ENCODE measurements around the gene RAB8B.

RAB8B gene

DNA sequence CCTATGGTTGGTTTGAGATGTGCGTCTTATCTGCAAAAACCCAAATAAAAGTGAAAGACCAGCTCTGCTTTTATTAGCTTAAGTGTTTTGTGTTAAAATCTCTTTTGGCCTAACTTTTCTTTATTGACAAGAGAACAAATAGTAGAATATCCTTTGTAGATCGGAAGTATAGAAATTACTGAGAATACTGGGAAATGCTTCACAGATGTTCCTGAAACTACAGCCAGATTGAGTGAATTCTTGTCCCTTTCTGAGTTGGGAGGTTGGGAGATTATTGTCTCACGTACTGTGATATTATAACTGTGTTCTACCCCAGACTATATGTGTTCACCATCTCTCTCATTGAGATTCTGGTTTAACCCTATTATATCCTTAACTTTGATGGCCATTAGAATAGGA lies 21.7 kb downstream of the RAB8B start:
- H3K4me3 ChIP-seq (ENCODE audit: control insufficient read depth, low read depth, low read length): no peak overlapping the region
- no peak for DNase-seq (ENCODE audit: low read depth)
- TF ChIP-seq, protein P1, sequence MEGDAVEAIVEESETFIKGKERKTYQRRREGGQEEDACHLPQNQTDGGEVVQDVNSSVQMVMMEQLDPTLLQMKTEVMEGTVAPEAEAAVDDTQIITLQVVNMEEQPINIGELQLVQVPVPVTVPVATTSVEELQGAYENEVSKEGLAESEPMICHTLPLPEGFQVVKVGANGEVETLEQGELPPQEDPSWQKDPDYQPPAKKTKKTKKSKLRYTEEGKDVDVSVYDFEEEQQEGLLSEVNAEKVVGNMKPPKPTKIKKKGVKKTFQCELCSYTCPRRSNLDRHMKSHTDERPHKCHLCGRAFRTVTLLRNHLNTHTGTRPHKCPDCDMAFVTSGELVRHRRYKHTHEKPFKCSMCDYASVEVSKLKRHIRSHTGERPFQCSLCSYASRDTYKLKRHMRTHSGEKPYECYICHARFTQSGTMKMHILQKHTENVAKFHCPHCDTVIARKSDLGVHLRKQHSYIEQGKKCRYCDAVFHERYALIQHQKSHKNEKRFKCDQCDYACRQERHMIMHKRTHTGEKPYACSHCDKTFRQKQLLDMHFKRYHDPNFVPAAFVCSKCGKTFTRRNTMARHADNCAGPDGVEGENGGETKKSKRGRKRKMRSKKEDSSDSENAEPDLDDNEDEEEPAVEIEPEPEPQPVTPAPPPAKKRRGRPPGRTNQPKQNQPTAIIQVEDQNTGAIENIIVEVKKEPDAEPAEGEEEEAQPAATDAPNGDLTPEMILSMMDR (conservative IDR thresholded peaks at IDR 0.05; ENCODE audit: control insufficient read depth, insufficient read depth, low read depth, low read length): no peak

DNA sequence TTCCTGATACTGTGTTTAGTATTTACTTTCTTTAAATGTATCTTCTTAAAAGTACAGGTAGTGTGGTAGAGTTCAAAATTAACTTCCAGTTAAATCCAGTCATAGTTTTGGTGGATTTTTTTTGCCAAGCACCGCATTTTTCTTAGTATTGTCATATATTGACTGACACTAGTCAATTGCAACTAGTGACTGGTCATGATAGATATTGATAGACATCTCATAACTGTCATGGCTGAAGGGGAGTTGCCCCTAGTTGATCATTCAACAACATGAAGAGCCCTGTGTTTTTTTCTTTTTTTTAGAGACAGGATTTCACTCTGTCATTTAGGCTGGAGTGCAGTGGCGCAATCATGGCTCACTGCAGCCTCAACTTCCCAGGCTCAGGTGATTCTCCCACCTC lies 22.1 kb downstream of the RAB8B start:
- H3K4me3 ChIP-seq (ENCODE audit: control insufficient read depth, low read depth, low read length): no peak overlapping the region
- TF ChIP-seq, protein P1 (conservative IDR thresholded peaks at IDR 0.05; ENCODE audit: control insufficient read depth, insufficient read depth, low read depth, low read length): no peak
- DNase-seq (ENCODE audit: low read depth): no peak

GRCh38 chr15:63212050-63213004 lies 22.9 kb downstream of the RAB8B start:
- DNase-seq (ENCODE audit: low read depth): peak; percentile 87
- no peak overlapping the region for H3K4me3 ChIP-seq (ENCODE audit: control insufficient read depth, low read depth, low read length)

GRCh38 chr15:63218100-63218808 lies 28.8 kb downstream of the RAB8B start:
- peak; percentile 83 for DNase-seq (ENCODE audit: low read depth)
- H3K4me3 ChIP-seq (ENCODE audit: control insufficient read depth, low read depth, low read length): no peak overlapping the region
- TF ChIP-seq, protein P1 (conservative IDR thresholded peaks at IDR 0.05; ENCODE audit: control insufficient read depth, insufficient read depth, low read depth, low read length): no peak

More at GRCh38 chr15:63212050-63213004, 22.9 kb downstream of the RAB8B start:
- TF ChIP-seq, protein P1 (conservative IDR thresholded peaks at IDR 0.05; ENCODE audit: control insufficient read depth, insufficient read depth, low read depth, low read length): no peak

DNA sequence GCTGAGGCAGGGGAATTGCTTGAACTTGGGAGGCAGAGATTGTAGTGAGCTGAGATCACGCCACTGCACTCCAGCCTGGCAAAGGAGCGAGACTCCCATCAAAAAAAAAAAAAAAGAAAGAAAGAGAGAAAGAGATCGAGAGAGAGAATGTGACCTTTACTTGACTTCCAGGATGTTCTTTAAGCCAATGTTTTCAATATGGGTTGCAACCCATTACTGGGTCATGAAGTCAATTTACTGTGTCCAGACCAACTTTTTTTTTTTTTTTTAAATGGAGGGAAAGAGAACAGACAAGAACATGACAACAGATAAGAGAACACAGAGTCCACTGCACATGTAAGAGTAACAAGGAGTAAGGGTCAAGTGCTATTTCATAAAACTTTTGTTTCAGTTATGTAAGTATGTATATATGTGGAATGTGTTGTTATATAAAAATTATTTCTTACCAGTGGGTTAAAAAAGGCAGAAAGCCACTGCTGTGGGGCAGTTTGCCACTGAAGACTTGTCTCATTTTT lies 29.8 kb downstream of the RAB8B start:
- DNase-seq (ENCODE audit: low read depth): no peak
- TF ChIP-seq, protein P1 (conservative IDR thresholded peaks at IDR 0.05; ENCODE audit: control insufficient read depth, insufficient read depth, low read depth, low read length): no peak
- H3K4me3 ChIP-seq (ENCODE audit: control insufficient read depth, low read depth, low read length): no peak overlapping the region

- no peak overlapping the region for H3K4me3 ChIP-seq (ENCODE audit: control insufficient read depth, low read depth, low read length)
- DNase-seq (ENCODE audit: low read depth): peak; percentile 81
- TF ChIP-seq, protein P1 (conservative IDR thresholded peaks at IDR 0.05; ENCODE audit: control insufficient read depth, insufficient read depth, low read depth, low read length): no peak
Observed at GRCh38 chr15:63221346-63221745, 31.9 kb downstream of the RAB8B start.
